HG03565 (cell line): ENCODE measurements around the gene TBC1D5.

ENCODE experiments used
- ATAC-seq: cut with Tn5 transposase; IDR thresholded peaks from one replicate; pipeline ENCODE4 v1.9.1; 2021; ENCODE audit warnings: mild to moderate bottlenecking, moderate library complexity; ENCODE audit not compliant: unreplicated experiment

Gene TBC1D5

DNA sequence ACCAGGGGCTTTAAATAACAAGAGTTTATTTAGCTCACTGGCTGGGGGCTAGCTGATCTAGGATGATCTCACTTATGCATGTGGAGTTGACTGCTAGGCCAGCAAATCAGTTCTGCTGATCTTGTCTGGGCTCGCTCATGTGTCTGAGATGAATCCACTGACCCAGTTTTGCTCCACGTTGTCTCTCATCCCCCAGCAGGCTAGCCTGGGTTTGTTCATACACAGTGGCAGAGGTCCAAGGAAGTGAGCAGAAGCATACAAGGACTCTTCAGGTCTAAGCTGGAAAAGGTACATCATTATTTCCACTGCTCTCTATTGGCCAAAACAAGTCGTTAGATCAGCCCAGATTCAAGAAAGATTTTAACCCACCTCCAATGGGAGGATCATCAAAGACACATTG is 619.7 kb downstream of the TBC1D5 start:
- no peak for ATAC-seq

DNA sequence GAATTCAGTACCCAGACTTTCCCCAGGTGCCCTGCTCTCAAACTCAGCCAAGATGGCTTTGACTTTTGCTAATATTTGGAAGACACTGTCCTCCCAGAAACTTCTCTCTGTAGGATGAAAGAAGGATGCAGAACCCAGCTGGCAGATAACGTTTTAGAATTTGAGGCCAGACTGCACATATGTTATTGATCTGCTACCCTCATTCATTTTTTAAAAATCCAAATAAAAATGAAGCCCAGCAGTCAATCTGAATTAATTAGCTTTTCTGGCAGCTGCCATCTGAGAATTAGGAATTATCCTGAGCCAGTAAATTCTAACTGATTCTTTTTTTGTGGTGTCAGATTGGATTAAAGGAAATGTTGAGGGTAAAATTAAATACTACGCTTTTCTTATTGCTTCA is 621.1 kb downstream of the TBC1D5 start:
- ATAC-seq: no peak

DNA sequence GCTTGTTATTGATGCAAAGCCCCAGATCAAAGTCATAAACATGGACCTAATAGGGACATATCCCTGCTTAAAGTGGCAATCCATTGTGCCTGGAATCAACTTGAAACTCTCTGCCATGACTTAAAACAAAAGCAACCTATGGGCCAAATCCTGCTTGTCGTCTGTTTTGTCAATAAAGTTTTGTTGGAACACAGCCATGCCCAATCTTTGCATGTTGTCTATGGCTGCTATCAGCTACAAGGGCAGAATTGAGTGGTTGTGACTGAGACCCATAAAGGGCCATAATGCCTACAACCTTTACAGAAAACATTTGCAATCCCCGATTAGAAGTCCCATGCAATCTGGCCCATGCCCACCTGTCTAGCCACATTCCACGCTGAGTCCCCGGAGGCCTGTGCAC is 622.3 kb downstream of the TBC1D5 start:
- no peak for ATAC-seq

DNA sequence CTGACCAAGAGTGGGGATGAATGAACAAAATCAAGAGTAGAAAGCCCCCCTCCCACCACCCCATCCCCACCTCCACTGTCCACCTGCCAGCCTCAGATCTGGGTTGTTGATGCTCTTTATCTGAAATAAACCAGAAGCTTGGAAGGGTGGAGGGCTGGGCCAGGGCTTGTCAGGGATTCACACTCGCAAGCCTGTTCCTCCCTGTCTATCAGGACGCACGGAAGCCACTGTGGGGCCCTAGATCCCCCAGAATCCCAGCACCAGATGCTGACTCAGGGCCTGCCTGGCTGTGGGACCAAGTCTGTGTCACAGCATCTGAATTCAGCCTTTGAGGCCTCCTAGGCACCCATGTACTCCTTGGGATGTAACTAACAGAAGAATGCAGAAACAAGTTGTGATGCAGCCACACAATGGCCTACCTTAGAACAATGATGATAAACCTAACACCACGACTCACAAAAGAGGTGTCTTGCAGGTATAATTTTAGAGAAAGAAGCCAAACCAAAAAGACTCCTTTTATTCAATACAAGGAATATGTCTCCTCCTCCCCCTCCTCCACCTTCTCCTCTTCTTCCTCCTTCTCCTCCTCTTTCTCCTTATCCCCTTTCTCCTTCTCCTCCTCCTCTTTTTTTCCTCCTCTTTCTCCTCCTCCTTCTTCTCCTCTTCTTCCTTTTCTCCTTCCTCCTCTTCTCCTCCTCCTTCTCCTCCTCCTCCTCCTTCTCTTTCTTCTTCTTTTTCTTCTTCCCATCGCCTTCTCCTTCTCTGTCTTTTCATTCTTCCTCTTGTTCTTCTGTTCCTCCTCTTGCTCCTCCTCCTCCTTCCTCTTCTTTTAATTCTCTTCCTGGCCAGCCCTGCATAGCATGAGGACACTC is 623.0 kb downstream of the TBC1D5 start:
- no peak for ATAC-seq

DNA sequence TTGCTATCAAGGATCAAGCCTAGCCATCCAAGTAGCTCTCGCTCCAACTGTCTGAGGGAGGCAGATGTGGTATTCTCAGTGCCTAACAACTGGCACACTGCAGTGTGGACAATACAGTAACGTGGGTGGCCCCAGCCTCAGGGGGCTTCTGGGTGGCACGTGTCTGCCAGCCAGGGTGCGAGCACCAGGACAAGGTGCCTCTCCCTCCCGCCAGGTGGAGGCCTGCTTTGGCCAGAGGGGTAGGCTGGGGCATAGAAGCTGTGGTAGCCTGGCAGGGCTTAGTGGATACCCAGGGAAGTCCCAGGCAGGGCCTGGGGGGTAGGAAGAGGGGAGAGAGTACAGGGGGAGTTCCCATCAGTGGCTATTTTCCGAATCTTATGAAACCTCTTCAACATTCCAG is 623.7 kb downstream of the TBC1D5 start:
- no peak for ATAC-seq

DNA sequence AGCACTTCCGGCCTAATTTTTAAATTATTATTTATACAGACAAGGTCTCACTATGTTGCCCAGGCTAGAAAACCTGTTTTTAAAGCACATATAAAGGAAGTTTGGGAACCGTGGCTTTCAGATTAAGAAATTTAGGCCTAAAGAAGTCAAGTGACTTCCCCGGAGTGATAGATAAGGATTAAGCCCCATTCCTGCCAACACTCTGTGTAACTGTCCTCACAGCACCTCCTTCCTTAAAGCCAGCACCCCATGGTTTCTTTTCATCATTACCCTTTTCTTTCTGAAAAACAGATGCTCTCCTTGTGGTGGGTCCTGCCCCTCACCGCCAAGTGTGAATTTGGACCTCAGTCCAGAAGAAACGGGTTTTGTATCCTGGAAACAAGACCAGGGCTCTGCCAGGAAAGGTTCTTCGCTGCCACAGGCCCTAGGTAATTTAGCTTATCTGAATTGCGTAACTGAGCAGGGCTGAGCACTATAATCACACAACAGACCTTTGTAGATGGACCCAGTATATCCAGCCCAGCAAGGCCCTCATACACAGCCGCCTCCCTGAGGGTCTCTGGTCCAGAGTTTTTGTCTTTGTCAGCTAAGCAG is 626.3 kb downstream of the TBC1D5 start:
- ATAC-seq: no peak

DNA sequence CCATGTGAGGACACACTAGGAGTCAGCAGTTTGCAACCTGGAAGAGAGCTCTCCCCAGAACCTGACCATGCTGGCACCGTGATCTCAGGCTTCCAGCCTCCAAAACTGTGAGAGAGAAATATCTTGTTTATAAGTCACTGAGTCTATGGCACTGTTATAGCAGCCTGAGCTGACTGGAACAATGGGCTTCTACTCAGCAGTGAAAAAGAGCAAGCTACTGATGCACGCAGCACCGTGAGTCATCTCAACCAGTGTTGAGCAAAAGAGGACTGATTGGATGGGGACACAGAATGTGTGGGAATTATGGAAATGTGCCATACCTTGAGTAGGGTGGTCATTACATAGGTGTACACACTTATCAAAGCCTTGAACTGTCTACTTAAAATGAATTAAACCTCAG is 627.2 kb downstream of the TBC1D5 start:
- no peak for ATAC-seq

DNA sequence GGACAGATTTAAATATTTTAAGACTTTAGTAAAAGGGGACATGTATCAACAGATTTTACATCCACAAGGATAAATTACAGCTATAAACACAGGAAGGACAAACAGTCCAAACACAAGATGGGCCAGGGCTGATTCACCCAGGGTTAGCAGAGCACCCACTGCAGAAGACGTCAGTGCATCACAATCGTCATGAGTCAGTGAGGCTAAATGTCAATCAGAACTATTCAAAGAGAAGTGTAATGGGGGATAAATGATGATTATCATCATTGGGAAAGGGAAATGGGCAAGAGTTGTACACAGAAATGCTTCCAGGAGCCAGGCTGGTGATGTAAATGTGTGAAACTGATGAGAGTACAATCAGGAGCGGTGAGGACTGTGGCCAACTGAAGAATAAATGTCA is 630.8 kb downstream of the TBC1D5 start:
- no peak for ATAC-seq

DNA sequence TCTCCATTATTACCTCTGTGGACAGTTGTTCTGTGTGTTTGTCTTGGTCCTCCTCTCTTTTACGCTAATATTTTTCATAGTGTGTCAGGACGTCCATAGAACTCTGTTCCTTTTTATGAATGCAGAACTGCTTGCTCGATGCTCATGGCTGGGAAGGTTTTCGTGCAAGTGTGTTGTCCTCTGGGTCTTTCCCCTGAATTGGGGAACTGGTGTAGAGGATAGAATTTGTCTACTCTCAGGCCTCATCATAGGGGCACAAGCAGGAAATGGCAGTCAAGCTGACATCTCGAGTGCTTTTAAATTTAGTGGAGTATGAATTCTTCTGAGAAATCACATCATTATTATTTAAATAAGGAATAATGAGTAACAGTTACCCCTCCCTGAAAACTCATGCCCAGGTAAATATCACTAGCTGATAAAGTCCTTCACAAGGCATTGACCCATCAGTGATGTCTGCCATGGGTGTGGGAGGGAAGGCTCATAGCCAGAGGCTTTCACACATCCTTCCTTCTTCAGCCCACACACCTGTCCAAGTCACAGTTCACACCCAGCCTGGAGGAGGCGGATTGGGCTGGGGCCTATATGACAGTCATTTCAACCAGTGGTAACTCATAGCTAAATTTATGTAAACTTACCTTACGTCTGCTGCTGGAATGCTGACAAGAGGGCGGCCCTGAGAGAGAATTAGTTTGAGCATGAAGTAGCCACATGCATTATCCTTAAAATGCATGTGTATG is 631.6 kb downstream of the TBC1D5 start:
- no peak for ATAC-seq
